ENCODE results near the gene CYP11A1.

Gene CYP11A1

GRCh38 chr15:74330861-74331408 is 36.5 kb downstream of the CYP11A1 start:
- no peak for DNase-seq (ENCODE audit: low read depth)
- H3K4me3 ChIP-seq (ENCODE audit: low read length) = no peak overlapping the region
- no peak for TF ChIP-seq CTCF (conservative IDR thresholded peaks at IDR 0.05; ENCODE audit: low read depth, low read length)

DNA sequence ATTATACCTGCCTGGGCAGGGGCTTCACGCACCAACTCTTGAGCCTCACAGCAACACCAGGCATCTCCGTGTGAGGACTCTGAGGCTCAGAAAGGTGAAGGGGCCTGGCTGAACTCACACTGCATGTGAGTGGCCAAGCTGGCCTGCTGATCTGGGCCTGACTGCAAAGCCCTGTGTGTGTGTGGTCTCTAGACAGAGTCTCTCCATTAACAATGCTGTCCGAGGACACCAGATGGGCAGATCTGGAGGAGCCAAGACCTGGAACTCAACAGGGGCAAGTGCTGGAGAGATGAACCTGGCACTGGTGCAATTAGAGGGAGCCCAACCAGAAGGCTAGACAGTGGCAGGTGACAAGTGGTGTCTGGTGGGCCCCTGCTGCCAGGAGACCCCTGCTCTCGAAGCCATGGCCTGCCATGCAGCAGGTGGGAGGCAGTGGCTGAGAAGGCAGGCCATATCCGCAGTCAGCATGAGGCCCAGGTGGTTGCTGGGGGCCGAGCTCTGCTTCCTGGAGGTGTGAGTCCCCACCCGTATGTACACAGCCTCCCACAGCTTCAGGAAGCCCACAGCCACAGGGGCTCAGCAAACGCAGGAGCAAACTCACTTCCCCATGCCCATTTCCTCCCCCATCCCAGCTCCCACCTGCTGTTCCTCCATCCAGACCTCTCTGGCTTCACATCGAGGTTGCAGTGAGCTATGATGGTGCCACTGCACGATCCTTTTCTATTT is 39.0 kb downstream of the CYP11A1 start:
- no peak overlapping the region for H3K4me3 ChIP-seq (ENCODE audit: low read length)
- TF ChIP-seq CTCF (conservative IDR thresholded peaks at IDR 0.05; ENCODE audit: low read depth, low read length) = no peak
- no peak for DNase-seq (ENCODE audit: low read depth)

GRCh38 chr15:74327756-74328155 is 39.7 kb downstream of the CYP11A1 start:
- no peak for TF ChIP-seq CTCF (conservative IDR thresholded peaks at IDR 0.05; ENCODE audit: low read depth, low read length)
- no peak overlapping the region for H3K4me3 ChIP-seq (ENCODE audit: low read length)
- no peak for DNase-seq (ENCODE audit: low read depth)

DNA sequence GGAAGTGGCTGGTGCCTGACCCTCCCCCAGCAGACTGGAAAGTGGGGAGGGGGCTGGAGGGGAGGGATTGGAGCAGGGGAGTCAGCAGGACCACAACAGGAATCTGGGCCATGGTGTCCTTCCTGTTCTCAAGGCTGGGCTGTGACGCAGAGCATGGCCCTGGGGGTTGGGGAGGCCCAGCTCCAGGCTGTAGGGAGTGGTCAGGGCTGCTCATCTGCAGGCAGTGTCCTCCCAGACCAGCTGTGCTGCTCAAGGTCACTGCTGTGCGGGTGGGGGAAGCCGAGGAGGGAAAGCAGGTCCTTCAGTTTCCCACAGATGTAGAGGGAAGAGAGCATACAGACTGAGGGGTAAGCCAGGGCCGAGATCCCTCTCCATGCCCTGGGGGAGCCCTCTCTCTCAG is 40.7 kb downstream of the CYP11A1 start:
- H3K4me3 ChIP-seq (ENCODE audit: low read length) = no peak overlapping the region
- no peak for DNase-seq (ENCODE audit: low read depth)
- TF ChIP-seq CTCF (conservative IDR thresholded peaks at IDR 0.05; ENCODE audit: low read depth, low read length) = no peak

DNA sequence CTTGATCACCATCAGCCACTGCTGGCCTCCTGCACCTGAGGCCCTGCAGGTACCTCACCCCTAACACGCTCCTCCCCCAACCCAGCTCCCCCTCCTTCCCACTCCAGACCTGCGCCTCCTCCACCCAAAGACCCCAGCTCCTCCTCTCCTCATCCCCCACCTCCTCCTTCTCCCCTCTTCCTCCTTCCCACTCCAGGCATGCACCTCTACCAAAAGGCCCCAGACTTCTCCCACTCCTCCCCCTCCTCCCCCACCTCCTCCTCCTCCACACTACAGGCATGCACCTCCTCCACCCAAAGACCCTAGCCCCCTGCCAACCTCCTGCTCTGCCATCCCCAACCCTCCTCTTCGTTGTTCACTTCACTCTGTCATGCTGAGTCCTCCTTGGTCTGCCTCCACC is 42.7 kb downstream of the CYP11A1 start:
- H3K4me3 ChIP-seq (ENCODE audit: low read length) = no peak overlapping the region
- no peak for TF ChIP-seq CTCF (conservative IDR thresholded peaks at IDR 0.05; ENCODE audit: low read depth, low read length)
- no peak for DNase-seq (ENCODE audit: low read depth)

GRCh38 chr15:74322558-74323180 is 44.8 kb downstream of the CYP11A1 start:
- TF ChIP-seq CTCF (conservative IDR thresholded peaks at IDR 0.05; ENCODE audit: low read depth, low read length) = peak; percentile 94
- no peak for DNase-seq (ENCODE audit: low read depth)

More at GRCh38 chr15:74322558-74323180, 44.8 kb downstream of the CYP11A1 start:
- no peak overlapping the region for H3K4me3 ChIP-seq (ENCODE audit: low read length)
